ENCODE data around the gene WDR59.

Gene WDR59

GRCh38 chr16:74836111-74836671 is 148.7 kb downstream of the WDR59 start:
- no peak for DNase-seq (ENCODE audit: low spot score)
- TF ChIP-seq CTCF (IDR thresholded peaks at IDR 0.05; ENCODE audit: extremely low read depth, missing control alignments), result no peak

- no peak for DNase-seq (ENCODE audit: low spot score)
- no peak for TF ChIP-seq CTCF (IDR thresholded peaks at IDR 0.05; ENCODE audit: extremely low read depth, missing control alignments)
These were observed 152.7 kb downstream of the WDR59 start for GRCh38 chr16:74832228-74832627.

GRCh38 chr16:74831467-74831866 is 153.5 kb downstream of the WDR59 start:
- no peak for TF ChIP-seq CTCF (IDR thresholded peaks at IDR 0.05; ENCODE audit: extremely low read depth, missing control alignments)
- DNase-seq (ENCODE audit: low spot score), result no peak

GRCh38 chr16:74830648-74831047 is 154.3 kb downstream of the WDR59 start:
- no peak for TF ChIP-seq CTCF (IDR thresholded peaks at IDR 0.05; ENCODE audit: extremely low read depth, missing control alignments)

GRCh38 chr16:74829637-74830036 is 155.3 kb downstream of the WDR59 start:
- no peak for DNase-seq (ENCODE audit: low spot score)
- TF ChIP-seq CTCF (IDR thresholded peaks at IDR 0.05; ENCODE audit: extremely low read depth, missing control alignments), result no peak

More at GRCh38 chr16:74830648-74831047, 154.3 kb downstream of the WDR59 start:
- no peak for DNase-seq (ENCODE audit: low spot score)

- TF ChIP-seq CTCF (IDR thresholded peaks at IDR 0.05; ENCODE audit: extremely low read depth, missing control alignments), result no peak
- DNase-seq (ENCODE audit: low spot score), result no peak
These were observed 159.0 kb downstream of the WDR59 start for GRCh38 chr16:74825941-74826340.

GRCh38 chr16:74825016-74825415 is 159.9 kb downstream of the WDR59 start:
- DNase-seq (ENCODE audit: low spot score), result no peak
- no peak for TF ChIP-seq CTCF (IDR thresholded peaks at IDR 0.05; ENCODE audit: extremely low read depth, missing control alignments)

Measured in GM20000 (cell line).